Activated T-helper 9 cell treated with anti-CD3 and anti-CD28 coated beads, Interleukin-2, amount 50 U/mL, for 16 hours (primary cell): ENCODE results near the gene PGC.
"Not testable (repeated sequence)": the region's sequence is repeated elsewhere in the genome, so short reads cannot be mapped to it uniquely, and the experiment has no call there.

ENCODE experiments used
- DNase-seq: peaks from one replicate; pipeline ENCODE4 v3.0.0-alpha.2; 2020; ENCODE audit warnings: low read depth

PGC gene

GRCh38 chr6:41775293-41775882 is 28.2 kb upstream of the PGC start:
- no peak for DNase-seq

DNA sequence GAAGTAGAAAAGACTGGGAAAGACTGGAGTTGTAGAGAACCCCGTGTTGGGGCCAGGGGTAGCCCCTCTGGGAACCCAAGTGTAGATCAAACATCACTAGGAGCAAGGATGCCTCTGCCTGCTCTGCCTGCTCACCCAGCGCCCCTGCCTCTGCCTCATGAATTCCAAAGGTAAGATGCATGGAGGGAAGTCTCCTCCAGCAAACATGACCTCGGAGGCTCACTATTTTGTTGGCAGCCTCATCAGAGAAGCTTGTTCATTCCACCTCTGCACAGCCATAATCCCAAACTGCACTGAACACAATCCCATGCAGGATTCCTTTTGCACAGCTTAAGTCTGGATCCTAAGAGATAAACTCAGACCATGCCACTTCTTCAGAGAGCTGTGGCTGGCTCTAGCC is 27.6 kb upstream of the PGC start:
- no peak for DNase-seq

DNA sequence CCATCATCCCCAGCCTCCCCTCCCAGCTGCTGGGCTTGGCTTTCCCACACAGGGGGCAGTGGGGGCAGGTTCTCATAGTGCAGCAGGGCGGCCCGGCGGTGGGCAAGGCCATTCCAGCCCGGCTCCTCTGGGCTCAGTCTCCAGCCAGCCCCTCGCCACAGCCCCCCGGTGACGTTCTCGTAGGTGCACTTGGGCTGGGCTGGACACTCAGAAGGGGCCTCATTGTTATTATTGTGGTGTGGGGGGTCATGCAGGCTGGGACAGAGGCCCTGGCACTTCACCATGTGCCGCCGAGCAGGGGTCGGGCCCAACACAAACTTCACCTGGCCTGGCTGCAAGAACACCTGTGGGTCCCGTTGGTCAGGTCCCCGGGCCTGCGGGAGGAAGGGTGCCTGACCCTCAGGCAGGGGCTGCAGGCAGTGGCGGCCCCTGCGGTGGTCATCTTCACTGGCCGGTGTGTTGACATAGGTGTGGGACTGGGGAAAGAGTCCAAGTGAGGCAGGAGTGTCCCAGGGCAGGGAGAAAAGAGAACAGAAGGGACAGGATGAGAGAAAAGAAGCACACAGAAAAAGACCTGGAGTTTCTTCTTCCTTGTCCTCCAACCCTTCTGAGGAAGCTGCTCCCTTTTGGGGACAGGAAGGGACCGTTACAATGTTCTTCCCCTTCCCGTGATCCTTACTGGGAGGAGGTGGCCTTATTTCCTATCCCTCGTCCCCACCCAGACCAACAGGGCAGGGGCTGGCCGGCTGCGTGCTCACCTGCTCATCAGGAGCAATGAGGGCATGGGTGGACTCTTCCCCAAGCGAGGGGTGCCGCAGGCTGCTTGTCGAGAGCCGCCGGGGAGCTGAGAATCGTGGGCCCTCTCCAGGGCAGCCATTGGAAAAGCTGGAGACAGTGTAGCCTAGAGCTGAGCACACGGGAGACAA is 24.1 kb upstream of the PGC start:
- no peak for DNase-seq

GRCh38 chr6:41770381-41771057 is 23.3 kb upstream of the PGC start:
- no peak for DNase-seq

DNA sequence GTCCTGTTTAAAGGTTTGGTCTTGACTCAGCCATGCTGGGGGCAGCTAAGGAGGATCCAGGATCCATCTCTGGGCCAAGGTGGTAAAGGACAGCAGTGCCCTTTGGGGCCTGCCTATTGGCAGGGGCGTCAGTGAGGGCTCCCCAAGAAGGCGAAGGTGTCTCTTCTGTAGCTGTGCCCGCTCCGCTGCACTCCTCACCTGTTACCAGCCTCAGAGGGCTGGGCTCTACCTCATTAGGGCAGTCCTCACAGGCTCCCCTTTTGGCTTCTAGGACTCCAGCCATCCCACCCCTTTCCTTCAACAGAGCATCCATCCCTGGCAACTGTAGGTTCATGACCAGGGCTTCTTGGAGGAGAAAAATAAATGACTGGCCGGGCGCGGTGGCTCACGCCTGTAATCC is 22.2 kb upstream of the PGC start:
- DNase-seq = no peak

DNA sequence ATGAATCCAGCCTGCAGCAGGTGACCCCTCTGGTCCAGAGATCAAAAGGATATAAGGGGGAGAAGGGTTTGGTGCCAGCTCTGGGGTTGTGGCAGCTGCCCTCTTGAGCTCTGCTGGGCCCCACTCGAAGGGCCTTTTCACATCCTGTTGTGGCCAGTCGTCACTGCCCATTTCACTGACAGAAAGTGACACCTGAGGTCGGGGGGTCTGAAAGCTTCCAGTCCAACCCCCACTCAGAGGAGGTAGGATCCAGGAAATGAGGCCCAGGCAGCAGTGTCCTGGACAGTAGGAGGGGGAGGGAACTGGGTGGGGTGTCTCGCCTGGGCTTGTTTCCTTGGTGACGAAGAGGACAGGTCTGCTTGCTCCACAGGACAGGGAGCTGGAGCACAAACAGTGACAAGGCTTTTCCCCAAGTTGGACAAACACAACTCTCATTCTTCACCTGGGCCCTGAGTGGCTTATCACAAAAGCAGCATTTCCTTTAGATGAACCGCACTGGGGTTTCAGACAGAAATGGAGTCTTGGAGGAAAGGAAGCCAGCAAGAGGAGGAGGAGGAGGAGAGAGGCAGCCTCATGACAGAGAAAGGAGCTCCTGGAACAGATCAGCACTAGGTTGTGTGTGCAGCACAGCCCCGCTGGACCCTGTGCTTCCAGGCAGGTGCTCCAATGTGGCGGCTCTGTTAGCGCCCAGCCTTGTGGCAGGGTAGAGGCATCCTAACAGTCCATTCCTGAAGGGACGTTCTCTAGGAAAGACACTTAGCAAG is 21.5 kb upstream of the PGC start:
- DNase-seq = no peak

GRCh38 chr6:41767112-41767833 is 20.1 kb upstream of the PGC start:
- no peak for DNase-seq

DNA sequence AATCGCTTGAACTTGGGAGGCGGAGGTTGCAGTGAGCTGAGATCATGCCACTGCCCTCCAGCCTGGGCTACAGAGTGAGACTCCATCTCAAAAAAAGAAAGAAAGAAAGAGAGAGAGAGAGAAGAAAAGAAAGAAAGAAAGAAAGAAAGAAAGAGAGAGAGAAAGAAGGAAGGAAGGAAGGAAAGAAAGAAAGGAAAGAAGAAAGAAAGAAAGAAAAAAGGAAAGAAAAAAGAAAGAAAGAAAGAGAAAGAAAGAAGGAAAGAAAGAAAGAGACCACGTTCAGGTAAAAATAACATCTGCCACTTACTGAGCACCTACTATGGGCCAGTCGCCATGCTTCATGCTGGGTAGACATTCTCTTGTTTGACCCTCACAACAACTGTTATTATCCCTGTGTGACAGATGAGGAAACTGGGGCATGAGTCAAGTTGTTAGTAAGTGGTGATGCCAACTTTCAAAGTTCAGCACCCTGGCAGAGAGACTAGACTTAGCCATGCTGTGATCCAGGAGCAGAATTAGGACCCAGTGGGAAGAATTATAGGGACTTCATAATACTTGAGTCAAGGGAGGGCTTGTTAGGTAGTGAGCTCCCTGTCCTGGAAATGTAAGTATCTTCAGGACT is 19.0 kb upstream of the PGC start:
- DNase-seq = not testable (repeated sequence)

DNA sequence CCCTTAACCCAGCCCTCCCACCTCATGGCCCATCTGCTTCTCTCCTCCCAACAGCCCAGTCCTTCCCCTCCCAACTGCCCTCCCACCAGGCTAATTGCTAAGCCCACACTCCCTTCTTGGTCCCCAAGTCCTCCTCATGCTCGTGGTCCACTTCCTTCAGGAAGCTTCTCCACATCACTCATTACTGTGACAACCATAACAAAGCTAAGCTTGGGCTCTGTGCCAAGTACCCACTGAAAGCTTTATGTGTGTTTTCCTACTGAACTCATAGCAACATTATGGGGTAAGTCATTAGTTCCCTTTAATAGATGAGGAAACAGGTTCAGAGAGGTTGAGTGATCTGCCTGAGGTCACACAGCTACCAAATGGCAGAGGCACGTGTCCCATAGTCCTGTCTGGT is 16.3 kb upstream of the PGC start:
- no peak for DNase-seq

DNA sequence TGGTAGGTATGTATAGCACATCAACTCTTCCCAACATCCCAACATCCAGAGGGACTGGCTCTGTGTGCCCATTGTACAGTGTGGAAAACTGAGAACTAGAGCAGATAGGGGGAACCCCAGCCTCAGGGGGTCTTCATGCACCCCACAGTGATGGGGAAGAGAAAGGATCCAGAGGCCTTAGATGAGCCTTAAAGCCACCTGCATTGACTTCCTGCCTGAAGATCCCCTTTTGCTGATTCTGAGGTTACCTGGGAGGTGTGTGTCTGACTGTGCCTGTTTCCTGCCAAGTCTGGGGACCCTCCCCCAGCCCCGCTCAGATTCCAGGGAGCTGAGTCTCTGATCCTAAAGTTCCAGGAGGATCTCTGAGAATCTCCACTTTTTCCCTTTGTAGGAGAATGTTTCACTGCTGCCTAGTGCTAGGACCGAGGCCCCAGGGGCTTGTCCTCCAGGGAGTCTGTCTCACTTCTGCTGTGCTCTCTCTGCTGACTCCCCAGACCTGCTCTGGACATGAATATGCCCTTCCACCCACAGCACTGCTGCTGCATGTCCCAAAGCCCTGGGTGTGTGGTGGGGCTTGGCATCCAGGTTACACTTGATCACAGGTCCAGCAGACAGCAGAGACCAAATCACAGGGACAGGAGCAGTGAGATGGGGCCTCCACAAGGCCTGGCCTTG is 12.8 kb upstream of the PGC start:
- DNase-seq = no peak

DNA sequence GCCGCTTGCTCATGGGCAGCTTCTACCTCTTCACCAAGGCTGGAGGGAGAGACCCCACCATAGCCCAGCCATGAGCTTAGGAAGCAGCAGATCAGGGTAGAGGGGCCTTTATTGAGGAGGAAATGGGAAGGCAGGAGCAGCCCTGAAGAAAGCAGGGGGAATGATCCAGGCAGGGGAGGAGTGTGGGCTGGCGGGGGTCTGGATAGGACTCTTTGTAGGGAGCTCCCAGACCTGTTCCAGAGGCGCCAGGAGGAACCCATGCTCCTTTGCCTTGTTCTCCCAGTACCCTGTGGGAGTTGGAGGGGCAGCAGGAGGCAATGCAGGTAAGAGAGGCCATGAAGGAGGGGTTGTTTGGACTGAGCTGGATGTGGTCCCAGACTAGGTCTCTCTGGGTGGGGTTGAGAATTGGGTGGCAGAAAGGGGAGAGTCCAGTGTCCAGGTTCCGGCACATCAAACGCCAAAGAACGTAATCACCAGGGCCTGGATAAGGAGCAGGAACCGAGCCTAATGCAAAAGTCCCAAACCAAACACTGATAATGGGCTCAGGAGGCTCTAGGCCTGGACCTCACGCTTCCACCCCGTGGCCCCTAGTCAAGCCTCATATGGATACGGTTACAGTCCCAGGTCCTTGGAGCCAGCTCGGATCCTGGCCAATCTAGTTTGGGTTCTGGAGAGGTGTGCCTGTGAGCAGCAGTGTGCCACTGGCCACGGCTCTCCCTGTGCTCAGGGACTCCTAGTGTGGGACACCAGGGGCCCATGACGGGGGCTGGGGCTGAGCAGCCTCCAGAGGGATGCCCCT is 12.1 kb upstream of the PGC start:
- no peak for DNase-seq

GRCh38 chr6:41758641-41759035 is 11.4 kb upstream of the PGC start:
- no peak for DNase-seq

DNA sequence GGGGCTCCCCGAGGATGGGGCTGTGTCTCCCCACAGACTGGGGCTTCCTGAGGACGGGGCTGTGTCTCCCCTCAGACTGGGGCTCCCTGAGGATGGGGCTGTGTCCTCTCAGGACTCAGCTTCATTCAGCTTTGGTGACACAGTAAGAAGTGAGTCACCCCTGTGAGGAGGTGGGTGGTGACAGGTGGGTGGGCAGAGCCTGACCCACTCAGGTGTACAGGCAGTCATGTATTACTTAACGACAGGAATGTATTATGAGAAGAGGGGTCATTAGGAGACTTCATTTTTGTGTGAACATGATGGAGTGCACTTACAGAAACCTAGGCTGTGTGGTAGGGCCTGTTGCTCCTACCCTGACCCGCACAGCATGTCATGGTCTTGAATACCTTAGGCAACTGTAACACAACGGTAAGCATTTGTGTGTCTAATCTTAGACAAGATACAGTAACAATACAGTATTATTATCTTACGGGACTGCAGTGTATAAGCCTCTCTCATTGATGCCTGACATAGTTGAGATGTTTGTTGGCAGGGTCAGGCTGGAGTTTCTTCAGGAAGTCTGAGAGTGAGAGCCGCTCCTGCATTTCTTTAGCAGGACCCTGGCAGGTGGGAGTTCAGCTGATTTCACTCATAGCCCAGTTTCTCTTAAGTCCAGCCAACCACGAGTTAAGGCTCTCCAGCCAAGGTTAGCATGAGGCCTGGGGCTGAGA is 10.9 kb upstream of the PGC start:
- DNase-seq = no peak

- no peak for DNase-seq
Measured at GRCh38 chr6:41757271-41757670, 10.1 kb upstream of the PGC start.

GRCh38 chr6:41756354-41756753 is 9.2 kb upstream of the PGC start:
- no peak for DNase-seq

DNA sequence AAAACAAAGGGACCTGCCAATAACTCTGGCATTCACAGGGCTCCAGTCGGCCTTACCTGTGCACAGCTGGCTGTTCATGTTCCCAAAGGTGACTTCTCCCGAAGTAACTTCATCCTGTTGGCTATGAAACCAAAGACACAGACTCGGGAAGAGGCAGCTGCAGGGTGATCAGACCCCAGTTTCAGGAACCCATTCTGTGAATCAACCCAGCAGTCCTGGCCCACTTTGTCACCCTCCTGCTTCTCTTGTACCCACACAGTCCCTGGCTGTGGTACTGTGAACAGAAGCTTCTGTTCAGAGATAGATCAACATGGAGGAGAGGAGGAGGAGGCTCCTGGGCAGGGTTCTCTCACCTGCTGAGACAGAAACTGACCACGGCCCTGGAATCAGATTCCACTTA is 8.7 kb upstream of the PGC start:
- DNase-seq = no peak

DNA sequence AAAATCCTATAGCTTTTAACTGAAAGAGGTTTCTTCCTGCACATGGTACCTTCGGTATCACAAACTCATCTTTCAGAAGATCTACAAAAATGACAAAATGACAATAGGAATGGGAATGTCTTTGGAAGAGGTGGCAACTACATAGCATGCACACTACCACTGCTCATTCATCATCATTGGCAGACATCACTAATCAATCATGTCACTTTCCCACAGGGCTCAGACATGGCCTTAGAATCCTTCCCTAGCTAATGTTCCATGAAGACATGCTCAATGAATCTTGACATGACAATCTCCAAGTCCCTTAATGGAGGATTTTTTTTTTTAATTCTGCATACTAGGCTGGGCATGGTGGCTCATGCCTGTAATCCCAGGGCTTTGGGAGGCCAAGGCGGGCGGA is 3.2 kb upstream of the PGC start:
- no peak for DNase-seq

- DNase-seq = no peak
Measured at GRCh38 chr6:41748542-41748941, 1.3 kb upstream of the PGC start.

GRCh38 chr6:41748102-41748477 is 893 bp upstream of the PGC start:
- no peak for DNase-seq
